GM18519 (cell line): Measurements from ENCODE around the gene SMCR8.
"Not testable (repeated sequence)": the region's sequence is repeated elsewhere in the genome, so short reads cannot be mapped to it uniquely, and the experiment has no call there.

Experiments used
- ATAC-seq: cut with Tn5 transposase; IDR thresholded peaks from one replicate; pipeline ENCODE4 v1.9.1; 2021; ENCODE audit warnings: mild to moderate bottlenecking, moderate library complexity; ENCODE audit not compliant: unreplicated experiment, low FRiP score

Gene SMCR8

GRCh38 chr17:18318117-18318516 is 3.0 kb downstream of the SMCR8 start:
- no peak for ATAC-seq

GRCh38 chr17:18318771-18319450 is 3.8 kb downstream of the SMCR8 start:
- ATAC-seq, result no peak

GRCh38 chr17:18319604-18320256 is 4.6 kb downstream of the SMCR8 start:
- ATAC-seq, result no peak

GRCh38 chr17:18320301-18320700 is 5.2 kb downstream of the SMCR8 start:
- ATAC-seq, result no peak

- ATAC-seq, result no peak
Observed at GRCh38 chr17:18321309-18321708, 6.2 kb downstream of the SMCR8 start.

GRCh38 chr17:18322522-18322921 is 7.4 kb downstream of the SMCR8 start:
- ATAC-seq, result no peak

- ATAC-seq, result no peak
Observed at GRCh38 chr17:18323007-18323406, 7.9 kb downstream of the SMCR8 start.

GRCh38 chr17:18323507-18324139 is 8.5 kb downstream of the SMCR8 start:
- no peak for ATAC-seq

- ATAC-seq, result no peak
Observed at GRCh38 chr17:18324140-18325050, 9.3 kb downstream of the SMCR8 start.

GRCh38 chr17:18326039-18326438 is 10.9 kb downstream of the SMCR8 start:
- ATAC-seq, result no peak

GRCh38 chr17:18326572-18326971 is 11.5 kb downstream of the SMCR8 start:
- no peak for ATAC-seq

GRCh38 chr17:18327093-18327492 is 12.0 kb downstream of the SMCR8 start:
- no peak for ATAC-seq

GRCh38 chr17:18327556-18327955 is 12.5 kb downstream of the SMCR8 start:
- ATAC-seq, result no peak

GRCh38 chr17:18328643-18329204 is 13.6 kb downstream of the SMCR8 start:
- ATAC-seq, result no peak

GRCh38 chr17:18331879-18332278 is 16.8 kb downstream of the SMCR8 start:
- ATAC-seq, result no peak

- no peak for ATAC-seq
Observed at GRCh38 chr17:18332909-18333489, 17.9 kb downstream of the SMCR8 start.

- not testable (repeated sequence) for ATAC-seq
Observed at GRCh38 chr17:18338158-18338557, 23.1 kb downstream of the SMCR8 start.

- ATAC-seq, result no peak
Observed at GRCh38 chr17:18339933-18340332, 24.8 kb downstream of the SMCR8 start.

GRCh38 chr17:18344021-18344420 is 28.9 kb downstream of the SMCR8 start:
- no peak for ATAC-seq

GRCh38 chr17:18353541-18353940 is 38.4 kb downstream of the SMCR8 start:
- ATAC-seq, result no peak
